Erythroblast (primary cell): ENCODE data around the gene CD244.
"Not testable (repeated sequence)": the region's sequence is repeated elsewhere in the genome, so short reads cannot be mapped to it uniquely, and the experiment has no call there.

Experiments used
- GATA1 ChIP-seq: IDR thresholded peaks from 2 replicates; pipeline ENCODE4 v1.6.1; 2011; ENCODE audit warnings: low read depth, mild to moderate bottlenecking, control low read depth, low read length, moderate library complexity
- POLR2A ChIP-seq: IDR thresholded peaks from 2 replicates; pipeline ENCODE4 v1.6.1; 2011; ENCODE audit warnings: mild to moderate bottlenecking, low read length

- TF ChIP-seq GATA1, POLR2A: not testable (repeated sequence)
Measured at GRCh38 chr1:160902251-160902650, 39.6 kb upstream of the CD244 start.
